Measurements from ENCODE around the gene DNAI4.

The DNAI4 gene

DNA sequence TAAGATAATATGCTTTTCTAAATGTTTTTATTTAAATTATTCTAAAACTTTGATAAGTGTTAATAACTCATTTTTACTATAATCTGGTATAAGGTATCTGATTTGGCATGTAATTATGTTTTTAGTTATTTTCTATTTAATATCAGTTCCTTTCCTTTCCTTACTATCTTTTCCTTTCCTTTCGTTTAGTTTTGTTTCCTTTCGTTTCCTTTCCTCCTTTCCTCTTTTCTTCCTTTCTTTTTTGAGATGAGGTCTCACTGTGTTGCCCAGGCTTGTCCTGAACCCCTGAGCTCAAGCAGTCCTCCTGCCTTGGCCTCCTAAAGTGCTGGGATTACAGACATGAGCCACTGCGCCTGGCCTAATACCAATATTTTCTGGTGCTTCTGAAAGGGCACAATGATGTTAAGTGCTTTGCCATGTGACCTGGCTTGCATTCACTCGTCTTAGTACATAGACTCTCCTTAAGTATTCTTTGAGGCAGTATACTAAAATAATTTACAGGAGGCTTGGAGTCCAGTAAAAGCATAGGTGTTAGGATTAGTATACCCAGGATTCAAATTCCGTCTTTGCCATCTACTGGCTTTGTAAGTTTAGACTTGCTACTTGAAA, 18.8 kb upstream of the DNAI4 start:
- Histone ChIP-seq H3K4me3 (ENCODE audit: low read length) (no peak overlapping the region), H3K27ac (ENCODE audit: low read length) (no peak overlapping the region), H3K27me3 (ENCODE audit: control insufficient read depth, insufficient read depth, low read length) (no peaks in the 10 kb centered on the region), H3K9me3 (ENCODE audit: control insufficient read depth, insufficient read depth, low read length) (no peaks in the 10 kb centered on the region), H3K4me1 (ENCODE audit: control insufficient read depth, insufficient read depth, low read length) (no peaks in the 10 kb centered on the region), H3K36me3 (ENCODE audit: control insufficient read depth, insufficient read depth, low read length) (peaks cover under 1% of the 10 kb centered on the region; the same call in 1 of the 2 replicates)
- no peak for DNase-seq (ENCODE audit: low read depth, low spot score)
- no CpG with 5 or more reads among the region's 5 CpGs for WGBS (ENCODE audit: insufficient coverage, insufficient read length)

DNA sequence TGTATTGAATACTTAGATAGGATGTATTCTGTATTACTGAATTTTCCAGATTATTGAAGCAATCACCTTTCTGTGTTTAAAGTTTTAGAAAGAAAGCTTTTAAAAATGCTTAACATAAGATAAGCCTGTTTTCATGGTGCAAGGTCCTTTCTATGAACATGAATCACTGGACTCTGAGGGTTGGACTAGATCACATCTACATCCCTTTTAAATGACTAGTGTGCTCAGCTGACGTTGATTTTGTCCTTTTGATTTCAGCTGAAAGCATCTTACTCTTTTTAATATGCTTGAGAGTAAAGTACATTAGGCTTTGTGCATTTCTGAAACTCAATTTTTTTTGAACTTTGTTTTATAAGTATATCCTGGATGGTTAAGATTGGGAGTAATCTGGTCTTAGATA, 16.3 kb upstream of the DNAI4 start:
- no peak for DNase-seq (ENCODE audit: low read depth, low spot score)
- Histone ChIP-seq H3K36me3 (ENCODE audit: control insufficient read depth, insufficient read depth, low read length) (no peaks in the 10 kb centered on the region), H3K9me3 (ENCODE audit: control insufficient read depth, insufficient read depth, low read length) (no peaks in the 10 kb centered on the region), H3K27ac (ENCODE audit: low read length) (no peak overlapping the region), H3K4me3 (ENCODE audit: low read length) (no peak overlapping the region), H3K27me3 (ENCODE audit: control insufficient read depth, insufficient read depth, low read length) (no peaks in the 10 kb centered on the region), H3K4me1 (ENCODE audit: control insufficient read depth, insufficient read depth, low read length) (no peaks in the 10 kb centered on the region)
- no CpG with 5 or more reads among the region's 1 CpG for WGBS (ENCODE audit: insufficient coverage, insufficient read length)

DNA sequence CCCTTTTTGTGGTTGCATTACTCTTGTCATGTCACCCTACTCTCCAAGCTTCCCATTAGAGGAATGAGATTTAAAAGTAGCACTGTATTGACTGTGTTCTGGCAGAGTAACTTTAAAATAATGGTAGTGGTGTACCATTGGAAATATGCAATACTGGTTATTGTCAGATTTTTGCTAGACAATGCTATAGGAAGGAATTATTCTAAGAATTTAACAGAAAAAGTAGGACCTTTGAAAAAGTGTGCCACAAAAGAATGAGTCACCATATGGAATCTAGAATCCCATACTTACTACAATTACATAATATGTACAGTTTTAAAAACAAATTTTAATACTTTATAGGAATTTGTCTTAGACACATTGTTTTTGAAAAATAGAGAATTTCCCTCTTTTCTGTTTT, 14.0 kb upstream of the DNAI4 start:
- Histone ChIP-seq H3K4me1 (ENCODE audit: control insufficient read depth, insufficient read depth, low read length) (no peaks in the 10 kb centered on the region), H3K4me3 (ENCODE audit: low read length) (no peak overlapping the region), H3K9me3 (ENCODE audit: control insufficient read depth, insufficient read depth, low read length) (no peaks in the 10 kb centered on the region), H3K36me3 (ENCODE audit: control insufficient read depth, insufficient read depth, low read length) (no peaks in the 10 kb centered on the region), H3K27me3 (ENCODE audit: control insufficient read depth, insufficient read depth, low read length) (no peaks in the 10 kb centered on the region), H3K27ac (ENCODE audit: low read length) (no peak overlapping the region)
- no peak for DNase-seq (ENCODE audit: low read depth, low spot score)

DNA sequence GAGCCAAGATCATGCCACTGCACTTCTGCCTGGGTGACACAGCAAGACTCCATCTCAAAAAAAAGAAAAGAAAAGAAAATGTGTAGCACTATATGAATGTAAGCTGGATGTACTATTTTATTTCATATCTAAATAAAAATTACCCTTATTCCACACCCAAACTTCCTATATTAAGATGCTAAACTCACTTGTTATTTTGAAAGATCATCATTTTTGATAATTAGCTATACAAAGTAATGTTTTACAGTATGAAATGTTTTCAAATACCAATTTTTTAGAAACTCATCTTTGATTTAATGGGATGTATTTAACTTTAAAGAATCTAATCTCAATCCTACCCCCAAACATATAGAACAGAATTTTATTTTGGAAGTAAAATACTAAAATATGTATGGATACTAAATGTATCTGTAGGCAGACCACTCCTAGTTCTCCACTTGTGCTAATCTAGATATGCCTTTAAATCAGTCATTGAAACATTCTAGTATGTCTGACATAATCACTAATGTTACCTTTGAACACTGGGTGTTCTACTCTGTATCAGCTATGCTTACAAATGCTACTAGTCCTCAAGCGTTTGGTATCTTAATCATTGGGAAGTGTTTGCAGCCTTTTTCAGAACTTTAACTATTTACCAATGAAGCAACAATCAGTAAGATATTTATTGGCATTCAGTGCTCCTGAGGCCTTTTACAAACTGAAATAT, 13.0 kb upstream of the DNAI4 start:
- no CpG with 5 or more reads among the region's 1 CpG for WGBS (ENCODE audit: insufficient coverage, insufficient read length)
- no peaks in the 10 kb centered on the region for H3K36me3 ChIP-seq (ENCODE audit: control insufficient read depth, insufficient read depth, low read length)
- DNase-seq (ENCODE audit: low read depth, low spot score): no peak
- H3K27me3 ChIP-seq (ENCODE audit: control insufficient read depth, insufficient read depth, low read length): no peaks in the 10 kb centered on the region
- no peak overlapping the region for H3K4me3 ChIP-seq (ENCODE audit: low read length)
- H3K9me3 ChIP-seq (ENCODE audit: control insufficient read depth, insufficient read depth, low read length): no peaks in the 10 kb centered on the region
- H3K4me1 ChIP-seq (ENCODE audit: control insufficient read depth, insufficient read depth, low read length): no peaks in the 10 kb centered on the region
- no peak overlapping the region for H3K27ac ChIP-seq (ENCODE audit: low read length)

DNA sequence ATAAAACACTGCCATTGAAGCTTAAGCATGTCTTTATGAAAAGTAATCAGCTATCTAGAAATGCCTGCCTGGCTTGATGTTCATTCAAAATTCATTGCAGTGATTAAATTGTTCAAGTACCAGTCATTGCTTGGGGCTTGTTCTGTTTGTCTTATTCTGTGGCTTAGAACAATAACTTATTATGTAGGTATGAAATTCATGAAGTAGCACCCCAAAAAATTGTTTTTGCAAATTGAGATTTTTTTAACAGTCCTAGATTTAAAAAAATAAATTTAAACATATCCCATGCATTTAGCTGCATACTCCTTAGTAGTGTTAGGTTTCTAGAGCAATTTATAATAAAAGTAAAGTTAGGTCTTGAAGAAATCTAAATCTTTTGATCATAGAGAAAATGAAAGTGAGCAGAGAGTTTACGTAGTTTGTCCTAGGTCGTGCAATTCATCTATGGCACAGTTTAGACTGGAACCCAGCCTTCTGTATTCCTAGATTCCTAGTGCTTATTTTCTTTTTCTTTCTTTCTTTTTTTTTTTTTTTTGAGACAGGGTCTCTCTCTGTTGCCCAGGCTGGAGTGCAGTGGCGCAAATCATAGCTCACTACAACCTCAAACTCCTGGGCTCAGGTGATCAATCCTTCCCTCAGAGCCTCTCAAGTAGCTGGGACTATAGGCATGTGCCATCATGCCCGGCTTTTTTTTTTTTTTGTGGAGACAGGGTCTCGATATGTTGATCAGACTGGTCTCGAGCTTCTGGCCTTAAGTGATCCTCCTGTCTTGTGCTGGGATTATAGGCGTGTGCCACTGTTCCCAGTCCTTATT, 9.4 kb upstream of the DNAI4 start:
- H3K27me3 ChIP-seq (ENCODE audit: control insufficient read depth, insufficient read depth, low read length): no peaks in the 10 kb centered on the region
- H3K4me3 ChIP-seq (ENCODE audit: low read length): no peak overlapping the region
- no CpG with 5 or more reads among the region's 7 CpGs for WGBS (ENCODE audit: insufficient coverage, insufficient read length)
- DNase-seq (ENCODE audit: low read depth, low spot score): no peak
- H3K27ac ChIP-seq (ENCODE audit: low read length): no peak overlapping the region
- H3K4me1 ChIP-seq (ENCODE audit: control insufficient read depth, insufficient read depth, low read length): no peaks in the 10 kb centered on the region
- no peaks in the 10 kb centered on the region for H3K36me3 ChIP-seq (ENCODE audit: control insufficient read depth, insufficient read depth, low read length)
- H3K9me3 ChIP-seq (ENCODE audit: control insufficient read depth, insufficient read depth, low read length): no peaks in the 10 kb centered on the region

DNA sequence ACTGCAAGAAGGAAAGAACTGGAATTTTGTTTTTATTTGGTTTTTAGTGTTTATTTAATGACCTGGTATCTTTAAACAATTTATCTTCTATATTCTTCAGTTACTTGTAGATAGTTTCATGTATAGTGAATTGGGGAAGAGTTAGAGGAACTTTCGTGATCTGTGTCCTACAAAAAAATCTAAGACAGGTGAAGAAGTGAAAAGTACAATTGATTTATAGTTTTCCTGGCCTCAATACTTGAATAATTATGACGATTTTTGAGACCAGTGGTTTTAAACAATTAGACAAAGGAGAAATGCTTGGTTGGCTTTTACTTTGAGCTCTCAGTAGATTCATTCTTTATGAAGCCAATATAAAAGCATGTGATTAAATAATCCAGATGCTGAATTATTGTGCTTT, 7.6 kb upstream of the DNAI4 start:
- no peak for DNase-seq (ENCODE audit: low read depth, low spot score)
- no peaks in the 10 kb centered on the region for H3K36me3 ChIP-seq (ENCODE audit: control insufficient read depth, insufficient read depth, low read length)

DNA sequence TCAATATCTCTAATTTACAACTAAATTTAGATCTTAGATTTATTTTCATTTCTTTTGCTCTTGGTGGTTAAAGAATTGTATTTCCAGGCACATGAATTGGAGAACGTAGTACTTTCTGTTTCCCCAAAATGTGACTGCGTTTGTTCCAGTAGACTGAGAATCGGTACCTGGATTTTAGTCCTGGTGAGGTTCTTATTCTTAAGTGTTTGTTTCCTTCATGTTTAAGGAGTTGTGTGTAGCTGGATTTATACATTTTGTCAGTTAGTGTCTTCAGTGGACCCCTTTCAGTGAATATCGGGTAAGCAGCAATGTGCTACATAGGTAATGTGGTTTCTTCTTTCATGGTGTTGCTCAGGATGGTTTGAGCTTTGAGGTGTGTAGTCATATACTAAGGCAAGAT, 6.9 kb upstream of the DNAI4 start:
- Histone ChIP-seq H3K27ac (ENCODE audit: low read length) (no peak overlapping the region), H3K4me3 (ENCODE audit: low read length) (peak overlapping the region; percentile 23; the same call in 1 of the 2 replicates), H3K4me1 (ENCODE audit: control insufficient read depth, insufficient read depth, low read length) (no peaks in the 10 kb centered on the region), H3K9me3 (ENCODE audit: control insufficient read depth, insufficient read depth, low read length) (no peaks in the 10 kb centered on the region), H3K27me3 (ENCODE audit: control insufficient read depth, insufficient read depth, low read length) (no peaks in the 10 kb centered on the region), H3K36me3 (ENCODE audit: control insufficient read depth, insufficient read depth, low read length) (no peaks in the 10 kb centered on the region)
- no CpG with 5 or more reads among the region's 4 CpGs for whole genome bisulfite sequencing (ENCODE audit: insufficient coverage, insufficient read length)
- DNase-seq (ENCODE audit: low read depth, low spot score): no peak

More for the DNA sequence above, 7.6 kb upstream of the DNAI4 start:
- Histone ChIP-seq H3K27me3 (ENCODE audit: control insufficient read depth, insufficient read depth, low read length) (no peaks in the 10 kb centered on the region), H3K4me3 (ENCODE audit: low read length) (no peak overlapping the region), H3K9me3 (ENCODE audit: control insufficient read depth, insufficient read depth, low read length) (no peaks in the 10 kb centered on the region), H3K4me1 (ENCODE audit: control insufficient read depth, insufficient read depth, low read length) (no peaks in the 10 kb centered on the region), H3K27ac (ENCODE audit: low read length) (no peak overlapping the region)
- no CpG with 5 or more reads among the region's 2 CpGs for WGBS (ENCODE audit: insufficient coverage, insufficient read length)

DNA sequence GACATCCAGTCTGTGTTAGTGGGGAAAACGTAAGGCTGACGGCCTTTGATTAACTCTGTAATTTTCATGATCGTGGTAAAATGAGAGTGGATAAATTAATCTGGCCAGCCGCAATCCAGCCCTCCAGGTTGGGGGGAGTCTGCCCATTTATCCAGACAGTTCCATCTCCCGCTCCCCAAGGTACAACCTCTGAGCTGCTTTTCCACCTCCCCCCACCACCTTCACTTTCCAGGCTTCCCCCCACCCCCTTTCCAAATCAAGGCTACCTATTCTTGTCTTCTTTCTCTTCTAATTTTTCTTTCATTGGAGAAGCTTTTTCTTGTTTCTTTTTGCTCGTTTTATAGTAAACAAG, 6.1 kb upstream of the DNAI4 start:
- Histone ChIP-seq H3K9me3 (ENCODE audit: control insufficient read depth, insufficient read depth, low read length) (no peaks in the 10 kb centered on the region), H3K27me3 (ENCODE audit: control insufficient read depth, insufficient read depth, low read length) (no peaks in the 10 kb centered on the region), H3K27ac (ENCODE audit: low read length) (no peak overlapping the region), H3K4me3 (ENCODE audit: low read length) (peak overlapping the region; percentile 68; the same call in 1 of the 2 replicates), H3K4me1 (ENCODE audit: control insufficient read depth, insufficient read depth, low read length) (no peaks in the 10 kb centered on the region), H3K36me3 (ENCODE audit: control insufficient read depth, insufficient read depth, low read length) (no peaks in the 10 kb centered on the region)
- no peak for DNase-seq (ENCODE audit: low read depth, low spot score)
- no CpG with 5 or more reads among the region's 6 CpGs for WGBS (ENCODE audit: insufficient coverage, insufficient read length)

DNA sequence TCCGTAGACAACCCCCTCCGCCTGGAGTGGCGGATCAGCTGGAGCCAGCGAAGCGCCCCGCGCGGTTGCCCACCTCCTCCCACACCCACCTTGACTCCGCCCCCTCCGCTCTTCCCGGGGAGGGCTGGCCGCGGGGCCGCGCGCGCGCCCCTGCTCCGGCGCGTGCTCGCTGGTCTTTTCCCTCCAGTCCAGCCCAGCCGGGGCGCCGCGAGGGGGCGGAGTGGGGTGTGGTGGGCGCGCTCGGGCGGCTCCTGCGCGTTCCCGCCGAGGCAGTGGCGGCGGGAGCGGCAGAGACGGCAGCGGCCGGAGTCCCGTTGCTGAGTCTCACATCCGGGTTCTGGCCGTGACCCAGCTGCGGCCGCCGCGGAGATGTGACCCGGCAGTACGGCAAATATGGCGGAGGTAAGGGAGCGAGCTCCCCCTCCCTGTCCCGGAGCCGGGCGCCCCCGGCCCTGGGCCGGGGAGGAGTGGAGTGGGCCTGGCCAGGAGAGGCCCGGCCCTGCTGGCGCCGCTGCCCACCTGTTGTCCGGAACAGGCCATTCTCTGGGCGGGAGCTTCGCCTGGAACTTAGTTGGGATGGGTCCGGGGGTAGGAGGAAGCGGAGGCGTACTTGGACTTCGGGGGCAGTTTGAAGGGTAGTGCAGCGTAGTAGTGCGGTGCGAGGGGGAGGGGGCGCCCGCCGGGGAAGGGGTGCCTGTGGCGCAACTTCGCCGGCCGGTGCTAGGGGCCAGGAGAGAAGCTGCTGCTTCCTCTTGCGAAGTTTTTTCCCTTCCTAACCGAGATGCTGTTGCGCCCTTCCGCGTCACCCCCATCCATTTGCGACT, 5.6 kb upstream of the DNAI4 start:
- Histone ChIP-seq H3K9me3 (ENCODE audit: control insufficient read depth, insufficient read depth, low read length) (no peaks in the 10 kb centered on the region), H3K27me3 (ENCODE audit: control insufficient read depth, insufficient read depth, low read length) (no peaks in the 10 kb centered on the region), H3K4me3 (ENCODE audit: low read length) (peak overlapping the region; percentile 68), H3K27ac (ENCODE audit: low read length) (no peak overlapping the region), H3K4me1 (ENCODE audit: control insufficient read depth, insufficient read depth, low read length) (no peaks in the 10 kb centered on the region), H3K36me3 (ENCODE audit: control insufficient read depth, insufficient read depth, low read length) (no peaks in the 10 kb centered on the region)
- WGBS (ENCODE audit: insufficient coverage, insufficient read length): no CpG with 5 or more reads among the region's 83 CpGs
- DNase-seq (ENCODE audit: low read depth, low spot score): peak; percentile 85

DNA sequence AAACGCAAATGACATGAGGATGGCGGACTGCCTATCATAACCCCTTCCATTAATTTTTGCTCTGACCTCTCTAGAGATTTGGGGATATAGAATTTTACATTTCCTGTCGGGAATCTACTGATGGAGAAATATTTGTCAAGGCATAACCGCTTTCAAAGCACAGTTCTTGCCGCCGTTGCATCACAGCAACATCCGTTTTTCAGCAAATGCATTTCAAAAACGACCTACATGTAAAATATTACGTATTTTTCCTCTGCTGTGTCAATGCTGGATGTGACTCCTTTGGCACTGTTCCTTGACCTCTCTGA, 5.0 kb upstream of the DNAI4 start:
- H3K36me3 ChIP-seq (ENCODE audit: control insufficient read depth, insufficient read depth, low read length): no peaks in the 10 kb centered on the region
- H3K27me3 ChIP-seq (ENCODE audit: control insufficient read depth, insufficient read depth, low read length): no peaks in the 10 kb centered on the region
- no peak for DNase-seq (ENCODE audit: low read depth, low spot score)
- no peaks in the 10 kb centered on the region for H3K9me3 ChIP-seq (ENCODE audit: control insufficient read depth, insufficient read depth, low read length)
- WGBS (ENCODE audit: insufficient coverage, insufficient read length): no CpG with 5 or more reads among the region's 9 CpGs
- no peak overlapping the region for H3K27ac ChIP-seq (ENCODE audit: low read length)
- H3K4me3 ChIP-seq (ENCODE audit: low read length): peak overlapping the region; percentile 4; the same call in 1 of the 2 replicates
- H3K4me1 ChIP-seq (ENCODE audit: control insufficient read depth, insufficient read depth, low read length): no peaks in the 10 kb centered on the region

Measured in iPS DF 6.9 (cell line).